Gastroesophageal sphincter (tissue), 4 donors: ENCODE results near the gene CHAC1. TPM values are rescaled to one million over a fixed set of nuclear protein-coding genes. Genes with fewer than 3 reads are reported as not detected.
A peak's percentile ranks its signal among the peaks of the same experiment; 100 is the strongest.

Experiments
- ATAC-seq: fragments of 150-250 bp; one replicate; pipeline ENCODE4 v1.9.1; 2016; ENCODE audit warnings: mild to moderate bottlenecking, moderate library complexity
- H3K27ac ChIP-seq, 4 donors: fragments of 200-600 bp; sonication (generic) in 3 of 4; 1 replicate in 3 of 4; 2 replicates in 1 of 4; pipeline ENCODE4 v1.5.1; 2016 to 2019
- H3K27me3 ChIP-seq: fragments of 200-600 bp; sonication (generic); one replicate; pipeline ENCODE4 v1.5.1; 2019
- H3K36me3 ChIP-seq, 2 donors: fragments of 200-600 bp; sonication (generic); one replicate each; pipeline ENCODE4 v1.5.1; 2019; ENCODE audit warnings: control low read depth in 1 of 2
- H3K4me1 ChIP-seq, 3 donors: fragments of 200-600 bp; sonication (generic); 1 replicate in 2 of 3; 2 replicates in 1 of 3; pipeline ENCODE4 v1.5.1; 2016 to 2019; ENCODE audit warnings: control low read depth in 2 of 3
- H3K4me3 ChIP-seq, 2 donors: fragments of 200-600 bp; sonication (generic); one replicate each; pipeline ENCODE4 v1.5.1; 2019; ENCODE audit warnings: mild to moderate bottlenecking in 1 of 2, moderate library complexity in 1 of 2
- H3K9me3 ChIP-seq, 3 donors: fragments of 200-600 bp; sonication (generic); one replicate each; pipeline ENCODE4 v1.5.1; 2017 to 2019; ENCODE audit warnings: control low read depth in 2 of 3
- EP300 ChIP-seq: sonication (generic); formaldehyde crosslinking; IDR thresholded peaks from one replicate; pipeline ENCODE4 v1.6.1; 2017; ENCODE audit warnings: antibody characterized with exemption, mild to moderate bottlenecking
- POLR2A ChIP-seq, 2 donors: fragments of 450-650 bp; IDR thresholded peaks; one replicate each; pipeline ENCODE4 v1.6.1; 2017; ENCODE audit warnings: antibody characterized with exemption in 2 of 2, mild to moderate bottlenecking in 2 of 2, moderate library complexity in 1 of 2
- POLR2AphosphoS5 ChIP-seq: sonication (generic); formaldehyde crosslinking; IDR thresholded peaks from one replicate; pipeline ENCODE4 v1.6.1; 2017; ENCODE audit warnings: antibody characterized with exemption
- WGBS, 2 donors: methylation state at CpG; one replicate each; pipeline ENCODE4 v1.1.5; 2018; ENCODE audit warnings: low coverage in 1 of 2; 5-methylcytosine and 5-hydroxymethylcytosine counted together
- total RNA-seq, 4 donors: library from RNA; depleted of rRNA; stranded (reverse); fragments of >200 nt; gene quantifications; one replicate each; pipeline ENCODE4 v1.1.0, GENCODE V29; 2016
- TF ChIP-seq, protein P1 (sequence below), 4 experiments: fragments of 200-600 bp in 2 of 4; fragments of 450-650 bp in 2 of 4; sonication (generic) in 1 of 4; IDR thresholded peaks; one replicate each; pipeline ENCODE4 v1.5.1; 2017 to 2019; ENCODE audit warnings: antibody characterized with exemption in 4 of 4, mild to moderate bottlenecking in 2 of 4, moderate library complexity in 2 of 4

CHAC1 gene
- total RNA-seq, 4 donors from 2014 or later = 0.54 to 1.8 (median 1.5) TPM

DNA sequence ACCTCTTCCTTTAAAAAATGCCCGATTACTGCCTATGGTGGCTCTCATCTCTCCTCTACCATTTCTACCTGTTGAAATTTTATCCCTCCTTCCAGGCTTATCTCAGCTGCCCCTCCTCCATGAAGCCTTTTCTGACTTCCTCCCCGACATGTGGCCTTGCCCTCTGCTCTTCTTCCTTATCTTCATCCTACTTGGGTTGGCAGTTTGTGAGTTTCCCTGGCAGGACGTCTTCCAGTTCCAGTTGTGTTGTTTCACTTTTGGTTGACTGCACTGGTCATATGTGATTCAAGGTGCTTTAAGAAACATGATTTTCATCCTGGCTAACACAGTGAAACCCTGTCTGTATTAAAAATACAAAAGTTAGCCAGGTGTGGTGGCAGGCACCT lies 19.8 kb upstream of the CHAC1 start:
- TF ChIP-seq EP300 (no peak), POLR2A (IDR thresholded peaks at IDR 0.05) (no peak), POLR2AphosphoS5 (no peak)
- TF ChIP-seq, protein P1, sequence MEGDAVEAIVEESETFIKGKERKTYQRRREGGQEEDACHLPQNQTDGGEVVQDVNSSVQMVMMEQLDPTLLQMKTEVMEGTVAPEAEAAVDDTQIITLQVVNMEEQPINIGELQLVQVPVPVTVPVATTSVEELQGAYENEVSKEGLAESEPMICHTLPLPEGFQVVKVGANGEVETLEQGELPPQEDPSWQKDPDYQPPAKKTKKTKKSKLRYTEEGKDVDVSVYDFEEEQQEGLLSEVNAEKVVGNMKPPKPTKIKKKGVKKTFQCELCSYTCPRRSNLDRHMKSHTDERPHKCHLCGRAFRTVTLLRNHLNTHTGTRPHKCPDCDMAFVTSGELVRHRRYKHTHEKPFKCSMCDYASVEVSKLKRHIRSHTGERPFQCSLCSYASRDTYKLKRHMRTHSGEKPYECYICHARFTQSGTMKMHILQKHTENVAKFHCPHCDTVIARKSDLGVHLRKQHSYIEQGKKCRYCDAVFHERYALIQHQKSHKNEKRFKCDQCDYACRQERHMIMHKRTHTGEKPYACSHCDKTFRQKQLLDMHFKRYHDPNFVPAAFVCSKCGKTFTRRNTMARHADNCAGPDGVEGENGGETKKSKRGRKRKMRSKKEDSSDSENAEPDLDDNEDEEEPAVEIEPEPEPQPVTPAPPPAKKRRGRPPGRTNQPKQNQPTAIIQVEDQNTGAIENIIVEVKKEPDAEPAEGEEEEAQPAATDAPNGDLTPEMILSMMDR (IDR thresholded peaks at IDR 0.05) = no peak
- peaks cover 0 to 32% (median 24%) of the 10 kb centered on the region in 3 donors for H3K4me1 ChIP-seq
- no peak for ATAC-seq
- 74 to 100% methylated on average over 1 to 3 of the region's 3 CpGs for WGBS, 2 donors
- H3K27me3 ChIP-seq = peaks cover 78% of the 10 kb centered on the region
- peaks cover 0 to 7% of the 10 kb centered on the region in 2 donors for H3K36me3 ChIP-seq
- no peak overlapping the region for H3K4me3 ChIP-seq
- H3K9me3 ChIP-seq = no peaks in the 10 kb centered on the region
- no peak overlapping the region for H3K27ac ChIP-seq

DNA sequence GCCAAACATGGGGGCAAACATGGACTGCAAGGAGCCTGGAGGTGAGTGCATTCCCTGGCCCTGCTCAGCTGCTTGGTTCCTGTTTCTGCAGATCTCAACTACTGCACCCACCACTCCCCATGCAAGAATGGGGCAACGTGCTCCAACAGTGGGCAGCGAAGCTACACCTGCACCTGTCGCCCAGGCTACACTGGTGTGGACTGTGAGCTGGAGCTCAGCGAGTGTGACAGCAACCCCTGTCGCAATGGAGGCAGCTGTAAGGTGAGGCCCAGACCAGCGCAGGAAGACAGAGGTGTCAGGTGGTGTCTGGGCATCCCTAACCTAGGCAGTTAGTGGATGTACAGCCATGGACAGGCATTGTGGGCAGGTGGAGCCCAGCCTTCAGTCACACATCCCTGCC lies 18.8 kb upstream of the CHAC1 start:
- TF ChIP-seq POLR2A (IDR thresholded peaks at IDR 0.05) (no peak), EP300 (no peak), POLR2AphosphoS5 (no peak)
- TF ChIP-seq, protein P1 (IDR thresholded peaks at IDR 0.05) = no peak
- no CpG with 5 or more reads among the region's 6 CpGs for WGBS, 2 donors
- Histone ChIP-seq H3K27me3 (peaks cover 68% of the 10 kb centered on the region), H3K36me3 (peaks cover 0 to 7% of the 10 kb centered on the region in 2 donors), H3K9me3 (no peaks in the 10 kb centered on the region), H3K27ac (no peak overlapping the region), H3K4me3 (no peak overlapping the region), H3K4me1 (peaks cover 0 to 22% (median 14%) of the 10 kb centered on the region in 3 donors)
- ATAC-seq = no peak

- TF ChIP-seq POLR2A (IDR thresholded peaks at IDR 0.05) (no peak), POLR2AphosphoS5 (no peak), EP300 (no peak)
- TF ChIP-seq, protein P1 (IDR thresholded peaks at IDR 0.05) = no peak
- 95% methylated on average over 4 of the region's 31 CpGs; no CpG with 5 or more reads in 1 of the 2 donors for WGBS, 2 donors
- Histone ChIP-seq H3K27ac (peak overlapping the region in 1 of 4 donors; percentile 32), H3K36me3 (peaks cover 0 to 7% of the 10 kb centered on the region in 2 donors), H3K27me3 (peaks cover 50% of the 10 kb centered on the region), H3K4me1 (peaks cover 0 to 19% (median 5%) of the 10 kb centered on the region in 3 donors), H3K4me3 (no peak overlapping the region), H3K9me3 (no peaks in the 10 kb centered on the region)
- no peak for ATAC-seq
Measured at GRCh38 chr15:40936234-40936708, 17.0 kb upstream of the CHAC1 start.

DNA sequence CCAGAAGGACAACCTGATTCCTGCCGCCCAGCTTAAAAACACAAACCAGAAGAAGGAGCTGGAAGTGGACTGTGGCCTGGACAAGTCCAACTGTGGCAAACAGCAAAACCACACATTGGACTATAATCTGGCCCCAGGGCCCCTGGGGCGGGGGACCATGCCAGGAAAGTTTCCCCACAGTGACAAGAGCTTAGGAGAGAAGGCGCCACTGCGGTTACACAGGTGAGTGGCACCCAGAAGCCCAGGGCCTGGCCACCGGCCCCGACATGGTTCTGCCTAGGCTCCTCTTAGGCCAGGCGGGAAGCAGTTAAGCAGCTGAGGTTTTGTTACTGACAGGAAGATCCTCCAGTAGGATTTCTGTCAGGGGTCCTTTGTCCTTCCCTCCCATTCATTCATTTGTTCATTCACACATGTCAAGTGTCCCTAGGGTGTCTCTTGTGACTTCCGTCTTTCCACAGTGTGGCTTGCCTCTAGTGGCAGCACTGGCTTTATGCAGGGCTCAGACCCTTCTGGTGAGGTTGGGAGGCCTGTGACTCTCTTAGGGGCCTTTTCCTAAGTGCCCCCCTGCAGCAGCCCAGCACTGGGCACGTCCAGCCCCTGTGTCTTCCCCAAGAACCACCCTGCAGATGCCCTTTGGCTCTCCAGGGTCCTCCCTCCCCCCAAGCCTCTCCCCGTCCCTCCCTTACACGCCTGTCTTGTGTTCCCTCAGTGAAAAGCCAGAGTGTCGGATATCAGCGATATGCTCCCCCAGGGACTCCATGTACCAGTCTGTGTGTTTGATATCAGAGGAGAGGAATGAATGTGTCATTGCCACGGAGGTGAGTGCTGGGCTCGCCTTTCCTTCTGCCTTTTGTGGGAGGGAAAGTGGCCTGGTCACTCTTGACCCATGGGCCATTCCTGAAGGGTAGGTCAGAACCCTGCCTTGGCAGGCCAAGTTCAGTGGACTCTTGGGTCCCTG lies 16.3 kb upstream of the CHAC1 start:
- Histone ChIP-seq H3K27me3 (peaks cover 43% of the 10 kb centered on the region), H3K9me3 (no peaks in the 10 kb centered on the region), H3K36me3 (peaks cover 0 to 7% of the 10 kb centered on the region in 2 donors), H3K4me3 (no peak overlapping the region), H3K27ac (peak overlapping the region in 1 of 4 donors; percentile 32), H3K4me1 (peaks cover 0 to 24% (median 5%) of the 10 kb centered on the region in 3 donors)
- no peak for ATAC-seq
- WGBS, 2 donors = 88 to 92% methylated on average over 6 to 7 of the region's 15 CpGs
- TF ChIP-seq, protein P1 (IDR thresholded peaks at IDR 0.05) = no peak
- TF ChIP-seq POLR2A (IDR thresholded peaks at IDR 0.05) (no peak), POLR2AphosphoS5 (no peak), EP300 (no peak)
